Middle frontal gyrus (tissue), 1 donor: ENCODE data around the gene TAF4B.
"Not testable (repeated sequence)": the region's sequence is repeated elsewhere in the genome, so short reads cannot be mapped to it uniquely, and the experiment has no call there.

Experiments used
- DNase-seq: peaks from one replicate; pipeline ENCODE4 v3.0.0-alpha.2; 2015; ENCODE audit warnings: low spot score; ENCODE audit errors: extremely low spot score

TAF4B gene

GRCh38 chr18:26237363-26237762, 11.1 kb downstream of the TAF4B start:
- DNase-seq = not testable (repeated sequence)

DNA sequence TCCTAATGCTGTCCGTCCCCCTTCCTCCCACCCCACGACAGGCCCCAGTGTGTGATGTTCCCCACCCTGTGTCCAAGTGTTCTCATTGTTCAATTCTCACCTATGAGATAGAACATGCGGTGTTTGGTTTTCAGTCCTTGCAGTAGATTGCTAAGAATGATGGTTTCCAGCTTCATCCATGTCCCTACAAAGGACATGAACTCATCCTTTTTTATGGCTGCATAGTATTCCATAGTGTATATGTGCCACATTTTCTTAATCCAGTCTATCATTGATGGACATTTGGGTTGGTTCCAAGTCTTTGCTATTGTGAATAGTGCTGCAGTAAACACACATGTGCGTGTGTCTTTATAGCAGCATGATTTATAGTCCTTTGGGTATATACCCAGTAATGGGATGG, 12.5 kb downstream of the TAF4B start:
- not testable (repeated sequence) for DNase-seq

DNA sequence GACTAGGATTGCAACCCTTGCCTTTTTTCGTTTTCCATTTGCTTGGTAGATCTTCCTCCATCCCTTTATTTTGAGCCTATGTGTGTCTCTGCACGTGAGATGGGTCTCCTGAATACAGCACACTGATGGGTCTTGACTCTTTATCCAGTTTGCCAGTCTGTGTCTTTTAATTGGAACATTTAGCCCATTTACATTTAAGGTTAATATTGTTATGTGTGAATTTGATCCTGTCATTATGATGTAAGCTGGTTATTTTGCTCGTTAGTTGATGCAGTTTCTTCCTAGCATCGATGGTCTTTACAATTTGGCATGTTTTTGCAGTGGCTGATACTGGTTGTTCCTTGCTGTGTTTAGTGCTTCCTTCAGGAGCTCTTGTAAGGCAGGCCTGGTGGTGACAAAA, 16.1 kb downstream of the TAF4B start:
- DNase-seq = not testable (repeated sequence)

DNA sequence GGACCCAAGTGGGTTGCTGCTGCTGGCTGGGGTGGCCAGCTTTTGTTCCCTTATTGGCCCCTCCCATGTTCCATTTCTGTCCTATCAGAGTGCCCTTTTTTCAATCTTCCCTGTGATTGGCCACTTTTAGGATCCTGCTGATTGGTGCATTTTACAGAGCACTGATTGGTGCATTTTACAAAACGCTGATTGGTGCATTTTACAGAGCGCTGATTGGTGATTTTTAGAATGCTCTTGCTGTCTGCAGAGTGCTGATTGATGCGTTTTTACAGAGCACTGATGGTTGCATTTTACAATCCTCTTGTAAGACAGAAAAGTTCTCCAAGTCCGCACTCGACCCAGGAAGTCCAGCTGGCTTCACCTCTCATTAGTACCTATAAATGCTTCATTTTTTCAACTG, 19.2 kb downstream of the TAF4B start:
- DNase-seq = not testable (repeated sequence)

- DNase-seq = no peak
Observed at GRCh38 chr18:26252411-26252810, 26.2 kb downstream of the TAF4B start.

DNA sequence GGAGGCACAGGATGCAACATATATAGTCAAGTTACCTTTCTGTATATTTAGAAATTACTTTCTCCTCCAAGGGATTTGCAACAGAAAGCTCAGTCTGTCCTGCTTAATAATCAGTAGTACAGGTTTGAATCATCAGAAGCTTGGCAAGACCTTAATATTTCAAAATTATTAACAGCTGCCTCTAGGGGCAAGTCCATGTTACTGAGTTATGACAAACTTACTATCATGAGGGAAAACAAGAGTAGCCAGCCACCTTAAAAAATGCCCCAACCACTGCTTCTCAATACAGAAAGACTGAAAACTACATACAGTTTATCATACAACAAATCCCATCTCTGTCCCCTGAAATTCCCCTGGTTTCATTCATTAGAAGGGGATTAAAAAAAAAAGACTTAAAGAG, 28.6 kb downstream of the TAF4B start:
- DNase-seq = not testable (repeated sequence)

DNA sequence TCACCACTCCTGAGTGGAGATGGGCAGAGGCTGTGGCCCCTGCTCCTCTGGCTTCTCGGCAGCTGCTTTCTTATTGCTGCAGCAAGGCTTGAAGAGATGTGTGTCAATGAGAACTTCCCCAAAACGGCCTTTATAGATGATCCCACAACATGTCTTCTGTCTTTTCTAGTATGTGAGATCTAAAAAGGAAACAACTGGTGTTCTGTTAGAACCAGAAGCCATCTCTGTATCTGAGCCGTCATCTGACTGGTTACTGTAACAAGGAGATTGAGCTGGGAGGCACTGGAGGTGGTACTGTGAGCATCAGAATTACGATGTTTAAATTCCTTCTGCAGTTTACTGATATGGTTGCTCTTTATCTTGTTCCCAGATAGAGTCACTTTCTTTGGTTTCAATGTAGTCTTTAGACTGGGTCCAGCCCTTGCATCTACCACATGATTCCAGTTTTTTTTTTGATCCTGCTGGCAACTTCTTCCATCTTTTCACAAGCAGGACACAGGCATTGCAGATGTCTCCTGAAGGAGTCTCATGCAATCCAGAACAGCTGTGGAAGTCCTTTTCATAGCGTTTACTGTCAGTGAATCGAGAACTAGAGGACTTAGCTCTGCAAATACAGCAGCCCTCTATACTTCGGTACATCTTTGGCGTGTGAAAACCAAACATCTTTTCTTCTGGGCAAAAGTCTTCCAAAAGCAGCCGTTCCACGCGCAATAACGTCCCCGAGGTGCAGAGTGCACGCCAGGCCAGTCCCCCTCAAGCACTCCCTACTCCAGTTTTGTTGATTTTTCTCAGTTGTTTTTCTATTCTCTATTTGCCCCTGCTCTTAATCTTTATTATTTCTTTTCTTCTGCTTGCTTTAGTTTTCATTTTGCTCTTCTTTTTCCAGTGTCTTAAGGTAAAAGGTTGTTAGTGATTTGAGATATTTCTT, 29.7 kb downstream of the TAF4B start:
- no peak for DNase-seq

- no peak for DNase-seq
Observed at GRCh38 chr18:26258711-26259110, 32.5 kb downstream of the TAF4B start.

DNA sequence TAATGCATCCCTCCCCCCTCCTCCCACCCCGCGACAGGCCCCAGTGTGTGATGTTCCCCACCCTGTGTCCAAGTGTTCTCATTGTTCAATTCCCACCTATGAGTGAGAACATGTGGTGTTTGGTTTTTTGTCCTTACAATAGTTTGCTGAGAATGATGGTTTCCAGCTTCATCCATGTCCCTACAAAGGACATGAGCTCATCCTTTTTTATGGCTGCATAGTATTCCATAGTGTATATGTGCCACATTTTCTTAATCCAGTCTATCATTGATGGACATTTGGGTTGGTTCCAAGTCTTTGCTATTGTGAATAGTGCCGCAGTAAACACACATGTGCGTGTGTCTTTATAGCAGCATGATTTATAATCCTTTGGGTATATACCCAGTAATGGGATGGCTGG, 33.2 kb downstream of the TAF4B start:
- not testable (repeated sequence) for DNase-seq

- DNase-seq = no peak
Observed at GRCh38 chr18:26262156-26262555, 35.9 kb downstream of the TAF4B start.

DNA sequence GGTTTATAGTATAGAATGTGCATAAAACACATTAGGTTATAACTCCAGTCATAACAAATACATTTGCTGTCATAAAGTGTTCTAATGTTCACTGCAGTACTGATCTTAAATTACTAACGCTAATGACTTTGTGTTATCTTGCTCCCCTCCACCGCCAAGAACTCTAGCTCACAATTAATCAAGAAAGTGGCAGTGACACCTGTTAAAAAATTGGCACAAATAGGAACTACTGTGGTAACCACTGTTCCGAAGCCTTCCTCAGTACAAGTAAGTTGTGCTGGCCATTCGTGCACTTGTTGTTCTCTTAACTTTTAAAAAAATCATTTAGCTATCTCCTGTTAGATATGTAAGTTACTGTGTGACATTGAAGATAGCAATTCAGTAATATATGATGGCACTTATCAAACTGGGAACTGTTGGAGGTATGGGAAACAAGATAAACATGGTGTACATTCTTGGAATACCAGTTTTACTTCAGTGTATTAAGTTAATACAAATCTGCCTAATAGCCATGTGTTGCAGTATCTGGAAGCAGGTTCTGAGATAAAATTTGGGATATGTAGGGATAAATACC, 41.2 kb downstream of the TAF4B start:
- DNase-seq = no peak

DNA sequence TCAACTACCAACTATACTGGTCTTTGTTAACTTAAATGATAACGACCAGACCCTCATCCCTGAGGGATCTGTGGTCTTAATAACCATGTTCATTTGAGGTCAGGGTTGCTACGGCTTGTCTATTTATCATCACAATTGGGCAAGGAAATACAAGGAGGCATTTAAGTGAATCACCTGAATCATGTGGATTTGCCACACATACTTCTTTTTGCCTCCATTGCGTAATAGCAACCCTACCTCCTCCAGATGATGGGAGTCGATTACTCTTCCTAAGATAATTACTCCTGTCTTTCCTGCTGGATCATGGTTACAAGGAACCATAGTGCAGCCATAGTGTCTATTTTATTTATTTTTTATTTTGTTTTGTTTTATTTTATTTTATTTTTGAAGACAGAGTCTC, 42.2 kb downstream of the TAF4B start:
- no peak for DNase-seq

GRCh38 chr18:26271917-26272549, 45.8 kb downstream of the TAF4B start:
- DNase-seq = no peak

- DNase-seq = no peak
Observed at GRCh38 chr18:26277374-26277773, 51.1 kb downstream of the TAF4B start.

DNA sequence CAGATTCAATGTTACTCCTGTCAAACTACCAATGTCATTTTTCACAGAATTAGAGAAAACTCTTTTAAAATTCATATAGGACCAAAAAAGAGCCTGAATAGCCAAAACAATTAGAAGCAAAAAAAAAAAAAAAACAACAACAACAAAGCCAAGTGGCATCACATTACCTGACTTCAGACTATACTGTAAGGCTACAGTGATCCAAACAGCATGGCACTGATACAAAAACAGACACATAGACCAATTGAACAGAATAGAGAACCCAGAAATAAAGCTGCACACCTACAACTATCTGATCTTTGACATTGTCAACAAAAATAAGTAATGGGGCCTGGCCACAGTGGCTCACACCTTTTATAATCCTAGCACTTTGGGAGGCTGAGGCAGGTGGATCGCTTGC, 53.2 kb downstream of the TAF4B start:
- no peak for DNase-seq

GRCh38 chr18:26286008-26286407, 59.8 kb downstream of the TAF4B start:
- no peak for DNase-seq

DNA sequence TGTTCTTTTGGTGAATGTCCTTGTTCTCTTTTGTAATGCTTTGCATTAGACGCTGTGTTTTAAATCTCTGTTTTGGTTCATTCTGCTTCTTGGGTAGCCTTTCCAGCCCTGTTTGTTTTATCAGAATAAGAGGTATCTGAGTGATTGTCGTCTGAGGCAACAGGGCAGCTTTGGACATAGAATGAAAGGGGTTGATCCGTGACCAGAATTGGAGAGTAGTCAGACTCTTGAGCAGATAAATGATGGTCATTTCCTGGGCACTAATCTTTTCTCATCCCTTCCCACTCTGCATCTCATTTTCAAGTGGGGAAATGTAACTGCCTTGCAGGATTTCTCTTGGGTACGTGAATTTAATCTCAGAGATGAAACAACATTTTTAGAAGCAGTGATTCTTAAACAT, 61.4 kb downstream of the TAF4B start:
- no peak for DNase-seq

GRCh38 chr18:26290385-26290784, 64.1 kb downstream of the TAF4B start:
- no peak for DNase-seq

DNA sequence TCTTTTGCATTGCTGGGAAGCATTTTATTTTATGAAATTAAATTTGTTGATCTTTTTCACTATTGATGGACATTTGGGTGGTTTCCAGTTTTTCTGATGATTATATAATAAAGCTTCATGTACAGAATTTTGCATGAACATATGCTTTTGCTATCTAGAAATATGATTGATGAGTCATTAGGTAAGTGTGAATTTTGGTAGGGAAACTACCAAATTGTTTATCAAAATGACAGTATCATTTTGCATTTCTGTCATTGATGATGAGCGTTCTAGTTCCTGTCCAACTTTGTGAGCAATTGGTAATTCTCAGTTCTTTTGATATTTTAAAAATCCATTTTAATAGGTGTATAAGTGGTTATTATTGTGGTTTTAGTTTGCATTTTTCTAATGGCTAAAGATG, 67.7 kb downstream of the TAF4B start:
- DNase-seq = no peak

GRCh38 chr18:26298107-26298506, 71.9 kb downstream of the TAF4B start:
- no peak for DNase-seq

GRCh38 chr18:26301681-26302080, 75.4 kb downstream of the TAF4B start:
- DNase-seq = no peak

DNA sequence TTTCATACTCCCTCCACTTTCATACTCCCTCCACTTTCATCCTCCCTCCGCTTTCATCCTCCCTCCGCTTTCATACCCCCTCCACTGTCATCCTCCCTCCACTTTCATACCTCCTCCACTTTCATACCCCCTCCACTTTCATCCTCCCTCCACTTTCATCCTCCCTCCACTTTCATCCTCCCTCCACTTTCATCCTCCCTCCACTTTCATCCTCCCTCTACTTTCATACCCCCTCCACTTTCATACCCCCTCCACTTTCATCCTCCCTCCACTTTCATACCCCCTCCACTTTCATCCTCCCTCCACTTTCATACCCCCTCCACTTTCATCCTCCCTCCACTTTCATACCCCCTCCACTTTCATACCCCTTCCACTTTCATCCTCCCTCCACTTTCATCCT, 77.0 kb downstream of the TAF4B start:
- DNase-seq = not testable (repeated sequence)
